Neuron (in vitro differentiated cells): Measurements from ENCODE around the gene ATF7IP2.
"Not testable (repeated sequence)": the region's sequence is repeated elsewhere in the genome, so short reads cannot be mapped to it uniquely, and the experiment has no call there.

Experiments used
- H2AFZ ChIP-seq: one replicate; pipeline ENCODE4 v1.6.1; 2013; ENCODE audit warnings: low read depth, mild to moderate bottlenecking, inconsistent platforms, low read length, moderate library complexity
- H3K27me3 ChIP-seq: one replicate; pipeline ENCODE4 v1.6.1; 2013; ENCODE audit warnings: low read length; ENCODE audit not compliant: insufficient read depth
- H3K36me3 ChIP-seq: one replicate; pipeline ENCODE4 v1.6.1; 2013; ENCODE audit warnings: low read length; ENCODE audit not compliant: insufficient read depth
- H3K4me1 ChIP-seq: one replicate; pipeline ENCODE4 v1.6.1; 2013; ENCODE audit warnings: low read length; ENCODE audit not compliant: insufficient read depth
- H3K4me3 ChIP-seq: 2 replicates; pipeline ENCODE4 v1.5.1; 2013; ENCODE audit warnings: mild to moderate bottlenecking, low read length, moderate library complexity
- H3K9me3 ChIP-seq: one replicate; pipeline ENCODE4 v1.6.1; 2013; ENCODE audit warnings: low read length

The ATF7IP2 gene, protein sequence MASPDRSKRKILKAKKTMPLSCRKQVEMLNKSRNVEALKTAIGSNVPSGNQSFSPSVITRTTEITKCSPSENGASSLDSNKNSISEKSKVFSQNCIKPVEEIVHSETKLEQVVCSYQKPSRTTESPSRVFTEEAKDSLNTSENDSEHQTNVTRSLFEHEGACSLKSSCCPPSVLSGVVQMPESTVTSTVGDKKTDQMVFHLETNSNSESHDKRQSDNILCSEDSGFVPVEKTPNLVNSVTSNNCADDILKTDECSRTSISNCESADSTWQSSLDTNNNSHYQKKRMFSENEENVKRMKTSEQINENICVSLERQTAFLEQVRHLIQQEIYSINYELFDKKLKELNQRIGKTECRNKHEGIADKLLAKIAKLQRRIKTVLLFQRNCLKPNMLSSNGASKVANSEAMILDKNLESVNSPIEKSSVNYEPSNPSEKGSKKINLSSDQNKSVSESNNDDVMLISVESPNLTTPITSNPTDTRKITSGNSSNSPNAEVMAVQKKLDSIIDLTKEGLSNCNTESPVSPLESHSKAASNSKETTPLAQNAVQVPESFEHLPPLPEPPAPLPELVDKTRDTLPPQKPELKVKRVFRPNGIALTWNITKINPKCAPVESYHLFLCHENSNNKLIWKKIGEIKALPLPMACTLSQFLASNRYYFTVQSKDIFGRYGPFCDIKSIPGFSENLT

GRCh38 chr16:10385725-10386516 is at the start of gene ATF7IP2:
TSS of gene ATF7IP2 (plus strand) at chr16:10386061. CDS start at chr16:10430621, 44,560 bp downstream.
- H3K27me3 ChIP-seq: no peaks in the 10 kb centered on the region
- H2AFZ ChIP-seq: peak within 1 kb of the TSS; percentile 66
- peaks cover 15% of the 10 kb centered on the region for H3K36me3 ChIP-seq
- no peaks in the 10 kb centered on the region for H3K9me3 ChIP-seq
- H3K4me1 ChIP-seq: peaks cover 11% of the 10 kb centered on the region
- H3K4me3 ChIP-seq: peak within 1 kb of the TSS; percentile 73

- H3K36me3 ChIP-seq: no peaks in the 10 kb centered on the region
- H3K9me3 ChIP-seq: peaks cover 3% of the 10 kb centered on the region
- no peaks in the 10 kb centered on the region for H3K4me1 ChIP-seq
- no peaks in the 10 kb centered on the region for H3K27me3 ChIP-seq
- H3K4me3 ChIP-seq: no peak overlapping the region
- no peak overlapping the region for H2AFZ ChIP-seq
Measured at GRCh38 chr16:10338426-10338825, 47.4 kb upstream of the ATF7IP2 start.

- H3K4me3 ChIP-seq: no peak overlapping the region
- H2AFZ ChIP-seq: no peak overlapping the region
- H3K9me3 ChIP-seq: peaks cover 3% of the 10 kb centered on the region
- H3K27me3 ChIP-seq: no peaks in the 10 kb centered on the region
- H3K4me1 ChIP-seq: no peaks in the 10 kb centered on the region
- no peaks in the 10 kb centered on the region for H3K36me3 ChIP-seq
Measured at GRCh38 chr16:10339777-10340732, 45.8 kb upstream of the ATF7IP2 start.

DNA sequence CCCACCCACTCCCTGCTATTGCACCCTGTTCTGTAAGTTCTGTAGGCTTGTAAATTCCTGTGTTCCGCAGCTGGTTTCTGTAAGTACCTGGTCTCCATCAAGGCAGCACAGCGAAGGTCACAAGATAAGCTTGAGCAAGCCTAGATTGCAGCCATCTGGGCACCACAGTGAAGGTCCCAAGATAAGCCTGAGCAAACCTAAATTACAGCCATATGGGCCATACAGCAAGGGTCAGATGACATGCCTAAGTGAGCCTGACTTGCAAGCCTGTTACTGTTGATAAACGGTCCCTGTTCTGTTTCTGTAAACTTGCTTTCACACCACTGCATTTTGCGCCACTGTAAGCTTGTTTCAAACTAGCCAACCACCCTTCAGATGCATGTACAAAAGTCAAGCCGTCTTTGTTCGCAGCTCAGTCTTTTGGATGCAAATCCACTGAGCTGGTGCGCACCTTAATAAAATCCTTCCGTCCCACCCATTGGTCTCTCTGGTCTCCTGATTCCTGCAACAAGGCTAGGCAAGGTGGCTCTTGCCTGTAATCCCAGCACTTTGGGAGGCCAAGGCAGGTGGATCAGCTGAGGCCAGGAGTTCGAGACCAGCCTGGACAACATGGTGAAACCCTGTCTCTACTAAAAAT is 42.6 kb upstream of the ATF7IP2 start:
- Histone ChIP-seq H3K36me3 (no peaks in the 10 kb centered on the region), H3K9me3 (peaks cover 3% of the 10 kb centered on the region), H2AFZ (no peak overlapping the region), H3K4me1 (no peaks in the 10 kb centered on the region), H3K27me3 (no peaks in the 10 kb centered on the region), H3K4me3 (no peak overlapping the region)

- not testable (repeated sequence) for H3K4me3 ChIP-seq, H3K27me3 ChIP-seq
Measured at GRCh38 chr16:10344699-10345098, 41.2 kb upstream of the ATF7IP2 start.

GRCh38 chr16:10345629-10346028 is 40.2 kb upstream of the ATF7IP2 start:
- no peak overlapping the region for H3K4me3 ChIP-seq
- H2AFZ ChIP-seq: no peak overlapping the region
- H3K36me3 ChIP-seq: no peaks in the 10 kb centered on the region
- H3K27me3 ChIP-seq: no peaks in the 10 kb centered on the region
- H3K4me1 ChIP-seq: no peaks in the 10 kb centered on the region
- peaks cover 3% of the 10 kb centered on the region for H3K9me3 ChIP-seq

More at GRCh38 chr16:10344699-10345098, 41.2 kb upstream of the ATF7IP2 start:
- not testable (repeated sequence) for H3K36me3 ChIP-seq, H2AFZ ChIP-seq, H3K4me1 ChIP-seq, H3K9me3 ChIP-seq

- Histone ChIP-seq H3K4me1 (no peaks in the 10 kb centered on the region), H3K4me3 (no peak overlapping the region), H3K27me3 (no peaks in the 10 kb centered on the region), H3K9me3 (no peaks in the 10 kb centered on the region), H3K36me3 (no peaks in the 10 kb centered on the region), H2AFZ (no peak overlapping the region)
Measured at GRCh38 chr16:10349851-10350250, 36.0 kb upstream of the ATF7IP2 start.

DNA sequence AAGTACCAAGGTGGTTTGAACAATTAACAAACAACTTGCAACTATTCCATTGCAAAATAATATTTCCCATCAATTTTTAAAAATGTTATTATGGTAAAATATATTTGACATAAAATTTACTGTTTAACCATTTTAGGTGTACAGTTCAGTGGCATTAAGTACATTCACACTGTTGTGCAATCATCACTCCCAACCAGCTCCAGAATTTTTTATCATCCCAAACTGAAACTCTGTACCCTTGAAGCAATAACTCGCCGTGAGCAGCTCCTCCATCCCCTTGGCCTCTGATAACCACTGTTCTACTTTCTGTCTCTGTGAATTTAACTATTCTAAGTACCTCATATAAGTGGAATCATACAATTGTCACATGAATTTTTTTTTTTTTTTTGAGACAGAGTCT is 33.6 kb upstream of the ATF7IP2 start:
- no peaks in the 10 kb centered on the region for H3K4me1 ChIP-seq
- H2AFZ ChIP-seq: no peak overlapping the region
- H3K9me3 ChIP-seq: peaks cover 2% of the 10 kb centered on the region
- H3K36me3 ChIP-seq: no peaks in the 10 kb centered on the region
- H3K4me3 ChIP-seq: no peak overlapping the region
- H3K27me3 ChIP-seq: no peaks in the 10 kb centered on the region

GRCh38 chr16:10355589-10355988 is 30.3 kb upstream of the ATF7IP2 start:
- no peaks in the 10 kb centered on the region for H3K27me3 ChIP-seq
- H2AFZ ChIP-seq: no peak overlapping the region
- peaks cover 2% of the 10 kb centered on the region for H3K9me3 ChIP-seq
- H3K4me3 ChIP-seq: no peak overlapping the region
- H3K4me1 ChIP-seq: no peaks in the 10 kb centered on the region
- H3K36me3 ChIP-seq: no peaks in the 10 kb centered on the region

DNA sequence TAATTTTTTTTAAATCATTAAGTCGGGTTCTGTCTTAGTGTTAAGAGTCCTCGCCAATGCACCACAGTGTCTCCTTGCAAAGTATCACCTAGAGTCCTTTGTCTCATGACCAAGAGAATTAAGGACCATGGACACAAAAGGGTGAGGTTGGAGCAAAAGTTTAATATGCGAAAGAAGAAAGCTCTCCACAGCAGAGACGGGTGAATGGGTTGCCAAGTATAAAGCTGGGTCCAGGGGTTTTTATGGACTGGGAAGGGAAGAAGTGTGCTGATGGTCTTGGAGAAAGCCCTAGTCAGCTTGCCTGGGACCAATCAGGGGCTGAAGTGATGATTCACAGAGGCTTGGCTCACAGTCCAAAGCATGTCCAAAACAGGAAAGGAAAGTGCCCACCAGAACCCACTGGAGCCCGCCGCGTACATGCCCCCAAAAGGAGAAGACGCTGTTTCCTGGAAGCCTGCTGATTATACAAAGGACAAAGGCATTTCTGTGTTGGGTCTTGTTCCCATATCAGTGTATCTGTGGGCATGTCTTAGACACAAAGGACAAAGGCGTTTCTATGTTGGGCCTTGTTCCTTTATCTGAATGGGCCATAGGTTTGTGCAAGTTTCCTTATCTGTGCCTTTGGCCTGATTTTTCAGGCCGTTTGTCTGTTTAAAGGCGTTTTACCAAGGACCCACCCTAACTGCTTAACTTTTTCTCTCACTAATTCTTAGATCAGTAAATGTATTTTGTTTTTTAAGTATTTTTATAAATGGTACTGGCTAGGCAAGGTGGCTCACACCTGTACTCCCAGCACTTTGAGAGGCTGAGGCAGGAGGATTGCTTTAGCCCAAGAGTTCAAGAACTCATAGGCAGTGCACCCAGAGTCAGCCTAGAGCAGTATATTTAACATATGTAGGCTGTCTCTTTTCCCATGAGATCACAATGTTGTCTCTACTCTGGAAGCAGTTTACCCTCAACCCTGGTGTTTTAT is 28.7 kb upstream of the ATF7IP2 start:
- Histone ChIP-seq H2AFZ (no peak overlapping the region), H3K9me3 (peaks cover 2% of the 10 kb centered on the region), H3K36me3 (no peaks in the 10 kb centered on the region), H3K4me1 (no peaks in the 10 kb centered on the region), H3K4me3 (no peak overlapping the region), H3K27me3 (no peaks in the 10 kb centered on the region)

DNA sequence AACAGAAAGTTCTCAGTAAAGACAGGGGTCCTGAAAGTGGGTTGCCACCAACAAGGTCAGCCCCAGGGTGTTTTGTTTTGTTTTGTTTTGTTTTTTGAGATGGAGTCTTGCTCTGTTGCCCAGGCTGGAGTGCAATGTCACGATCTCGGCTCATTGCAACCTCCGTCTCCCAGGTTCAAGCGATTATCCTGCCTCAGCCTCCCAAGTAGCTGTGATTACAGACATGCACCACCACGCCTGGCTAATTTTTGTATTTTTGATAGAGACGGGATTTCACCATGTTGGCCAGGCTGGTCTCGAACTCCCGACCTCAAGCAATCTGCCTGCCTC is 24.1 kb upstream of the ATF7IP2 start:
- not testable (repeated sequence) for H2AFZ ChIP-seq, H3K27me3 ChIP-seq, H3K4me3 ChIP-seq, H3K36me3 ChIP-seq, H3K4me1 ChIP-seq, H3K9me3 ChIP-seq
